IPS-15b (cell line): ENCODE results near the gene SLC25A23.
"Not testable (repeated sequence)": the region's sequence is repeated elsewhere in the genome, so short reads cannot be mapped to it uniquely, and the experiment has no call there.

Experiments
- H3K27me3 ChIP-seq: one replicate; pipeline ENCODE4 v1.6.1; 2013; ENCODE audit warnings: low read length; ENCODE audit not compliant: control insufficient read depth, insufficient read depth
- H3K36me3 ChIP-seq: one replicate; pipeline ENCODE4 v1.6.1; 2013; ENCODE audit warnings: low read length; ENCODE audit not compliant: control insufficient read depth, insufficient read depth
- H3K4me1 ChIP-seq: one replicate; pipeline ENCODE4 v1.6.1; 2013; ENCODE audit warnings: mild to moderate bottlenecking, low read length; ENCODE audit not compliant: control insufficient read depth, insufficient read depth
- H3K4me3 ChIP-seq: one replicate; pipeline ENCODE4 v1.5.1; 2013; ENCODE audit warnings: low read depth, low read length
- H3K9ac ChIP-seq: one replicate; pipeline ENCODE4 v1.6.1; 2013; ENCODE audit warnings: low read depth, mild to moderate bottlenecking, low read length
- H3K9me3 ChIP-seq: one replicate; pipeline ENCODE4 v1.6.1; 2013; ENCODE audit warnings: mild to moderate bottlenecking, low read length; ENCODE audit not compliant: control insufficient read depth, insufficient read depth

SLC25A23 gene

DNA sequence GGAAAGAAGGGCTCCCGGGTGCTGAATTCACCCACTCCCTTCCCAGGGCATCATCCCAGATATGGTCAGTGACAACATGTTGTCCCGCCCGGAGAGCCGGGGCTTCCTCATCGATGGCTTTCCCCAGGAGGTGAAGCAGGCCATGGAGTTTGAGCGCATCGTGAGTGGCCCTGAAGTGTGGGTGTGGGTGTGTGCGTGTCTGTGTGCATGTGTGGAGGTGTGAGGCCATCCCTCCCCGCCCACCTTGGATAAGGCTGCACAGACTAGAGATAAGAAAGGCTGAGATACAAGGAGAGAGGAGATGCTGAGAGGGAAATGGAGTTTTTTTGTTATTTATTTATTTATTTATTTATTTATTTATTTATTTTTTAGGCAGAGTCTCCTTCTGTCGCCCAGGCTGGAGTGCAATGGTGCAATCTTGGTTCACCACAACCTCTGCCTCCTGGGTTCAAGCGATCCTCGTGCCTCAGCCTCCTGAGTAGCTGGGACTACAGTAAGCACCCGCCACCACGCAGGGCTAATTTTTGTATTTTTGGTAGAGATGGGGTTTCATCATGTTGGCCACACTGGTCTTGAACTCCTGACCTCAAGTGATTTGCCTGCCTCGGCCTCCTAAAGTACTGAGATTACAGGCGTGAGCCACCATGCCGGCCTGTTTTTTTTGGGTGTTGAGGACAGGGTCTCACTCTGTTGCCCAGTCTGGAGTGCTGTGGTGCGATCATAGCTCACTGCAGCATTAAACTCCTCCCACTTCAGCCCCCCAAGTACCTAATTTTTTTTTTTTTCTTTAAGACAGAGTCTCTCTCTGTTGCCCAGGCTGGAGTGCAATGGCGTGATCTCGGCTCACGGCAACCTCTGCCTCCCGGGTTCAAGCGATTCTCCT is 59.3 kb downstream of the SLC25A23 start:
- H3K9me3 ChIP-seq, H3K27me3 ChIP-seq, H3K4me3 ChIP-seq, H3K9ac ChIP-seq, H3K4me1 ChIP-seq, H3K36me3 ChIP-seq: not testable (repeated sequence)

DNA sequence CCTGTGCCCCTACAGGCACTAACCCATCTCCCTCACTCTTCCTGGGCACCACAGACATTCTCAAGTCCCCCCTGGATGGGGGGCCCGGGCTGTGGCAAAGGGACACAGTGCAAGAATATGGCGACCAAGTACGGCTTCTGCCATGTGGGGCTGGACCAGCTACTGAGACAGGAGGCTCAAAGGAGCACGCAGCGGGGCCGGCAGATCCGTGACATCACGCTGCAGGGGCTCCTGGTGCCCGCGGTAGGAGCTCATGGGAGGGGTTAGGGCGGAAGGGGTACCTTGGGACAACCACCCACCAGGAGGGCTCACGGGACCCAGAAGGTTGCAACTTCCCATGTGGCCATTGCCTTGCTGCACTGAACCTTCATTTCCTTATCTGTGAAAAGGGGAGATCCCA is 63.3 kb downstream of the SLC25A23 start:
- Histone ChIP-seq H3K27me3 (no peaks in the 10 kb centered on the region), H3K4me3 (no peak overlapping the region), H3K9me3 (no peaks in the 10 kb centered on the region), H3K4me1 (no peaks in the 10 kb centered on the region), H3K9ac (no peak overlapping the region), H3K36me3 (no peaks in the 10 kb centered on the region)

DNA sequence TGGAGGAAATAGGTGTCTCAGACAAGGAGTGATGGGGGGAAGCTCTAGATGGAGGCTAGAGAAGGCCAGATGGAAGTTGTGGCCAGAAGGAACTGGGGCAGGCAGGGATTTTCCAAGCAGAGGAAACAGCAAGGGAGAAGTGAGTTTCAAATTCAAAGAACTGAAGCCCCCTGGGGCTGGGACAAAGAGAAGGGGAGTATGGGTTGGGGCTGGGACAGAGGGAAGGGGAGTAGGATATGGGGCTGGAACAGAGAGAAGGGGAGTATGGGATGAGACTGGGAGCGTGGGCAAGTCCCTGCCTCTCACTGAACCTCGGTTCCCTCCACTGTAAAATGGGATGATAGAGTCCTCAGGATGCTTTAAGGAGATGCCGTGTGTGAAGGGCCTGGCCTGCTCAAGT is 64.8 kb downstream of the SLC25A23 start:
- peaks cover 5% of the 10 kb centered on the region for H3K36me3 ChIP-seq
- H3K4me3 ChIP-seq = no peak overlapping the region
- H3K27me3 ChIP-seq = no peaks in the 10 kb centered on the region
- no peaks in the 10 kb centered on the region for H3K9me3 ChIP-seq
- H3K9ac ChIP-seq = no peak overlapping the region
- H3K4me1 ChIP-seq = no peaks in the 10 kb centered on the region

DNA sequence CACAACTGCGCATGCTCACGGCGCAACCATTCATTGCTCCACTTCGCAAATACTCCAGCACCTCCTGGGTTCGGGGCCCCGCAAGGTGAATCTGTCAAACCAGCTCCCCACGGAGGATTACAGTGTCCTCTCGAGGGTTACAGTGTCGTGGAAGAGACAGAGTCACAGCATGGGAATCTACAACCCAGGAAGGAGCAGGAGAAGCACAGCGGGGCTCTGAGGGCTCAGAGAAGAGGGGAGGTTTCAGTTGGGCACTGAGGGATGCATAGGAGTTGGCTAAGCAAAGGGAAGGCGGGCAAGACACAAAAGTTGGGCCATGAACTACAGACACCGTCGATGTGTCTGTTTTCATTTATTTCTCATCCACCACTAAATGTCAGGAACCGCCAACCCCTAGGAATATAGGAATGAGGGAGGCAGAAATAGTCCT is 65.6 kb downstream of the SLC25A23 start:
- H3K9ac ChIP-seq = peak overlapping the region; percentile 60

DNA sequence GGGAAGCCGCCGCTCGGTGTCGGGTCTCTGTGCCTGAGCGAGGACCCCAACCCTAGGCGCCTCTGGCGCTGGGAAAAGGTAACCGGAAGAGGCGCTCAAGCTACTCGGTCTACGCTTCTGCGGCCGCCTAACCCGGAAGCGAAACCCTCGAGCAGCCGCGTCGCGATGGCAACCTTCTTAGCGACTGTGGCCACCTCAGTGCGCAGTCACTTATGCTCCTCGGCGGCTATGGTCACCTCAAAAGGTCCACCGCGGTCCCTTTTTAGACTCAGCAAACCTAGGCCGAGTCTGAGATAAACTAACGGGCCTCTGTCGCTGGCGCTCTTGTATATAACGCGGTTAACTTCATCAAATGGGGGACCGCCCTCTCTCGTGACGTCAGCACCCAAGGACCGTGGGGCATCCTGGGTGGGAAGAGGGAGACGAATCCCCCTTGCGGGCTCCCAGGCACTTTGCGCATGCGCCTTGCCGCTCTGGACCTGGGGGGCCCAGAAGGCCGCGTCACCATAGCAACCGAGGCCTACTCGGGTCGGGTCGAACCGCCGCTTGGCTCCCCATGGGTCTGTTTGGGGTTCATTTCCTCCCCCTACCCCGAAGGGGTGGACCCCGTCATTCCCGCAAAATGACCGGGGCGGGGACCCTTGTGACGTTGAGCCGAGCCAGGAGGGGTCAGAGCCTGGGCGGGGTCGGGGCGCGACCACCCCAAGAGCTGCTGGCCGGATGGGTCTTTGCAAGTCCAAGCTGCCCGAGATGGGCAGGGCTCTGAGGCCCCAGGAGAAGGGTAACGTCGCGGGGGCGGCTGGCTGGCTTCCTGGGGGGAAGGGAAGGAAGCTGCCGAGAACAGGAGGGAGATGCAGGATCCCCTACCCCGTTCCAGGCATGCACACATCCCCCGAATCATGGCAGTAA is 66.3 kb downstream of the SLC25A23 start, which contains the start of gene GTF2F1:
Gene GTF2F1, minus strand, starts transcription at position 91 of the 909 bp plus-strand sequence. CDS start 169 bp downstream, outside the sequence.
- Histone ChIP-seq H3K9me3 (no peaks in the 10 kb centered on the region), H3K9ac (peak within 1 kb of the TSS; percentile 94), H3K4me1 (no peaks in the 10 kb centered on the region), H3K4me3 (peak within 1 kb of the TSS; percentile 98), H3K27me3 (no peaks in the 10 kb centered on the region), H3K36me3 (peaks cover 14% of the 10 kb centered on the region)

More for the DNA sequence above, 65.6 kb downstream of the SLC25A23 start:
- Histone ChIP-seq H3K9me3 (no peaks in the 10 kb centered on the region), H3K4me1 (no peaks in the 10 kb centered on the region), H3K4me3 (peak overlapping the region; percentile 98), H3K27me3 (no peaks in the 10 kb centered on the region), H3K36me3 (peaks cover 9% of the 10 kb centered on the region)

DNA sequence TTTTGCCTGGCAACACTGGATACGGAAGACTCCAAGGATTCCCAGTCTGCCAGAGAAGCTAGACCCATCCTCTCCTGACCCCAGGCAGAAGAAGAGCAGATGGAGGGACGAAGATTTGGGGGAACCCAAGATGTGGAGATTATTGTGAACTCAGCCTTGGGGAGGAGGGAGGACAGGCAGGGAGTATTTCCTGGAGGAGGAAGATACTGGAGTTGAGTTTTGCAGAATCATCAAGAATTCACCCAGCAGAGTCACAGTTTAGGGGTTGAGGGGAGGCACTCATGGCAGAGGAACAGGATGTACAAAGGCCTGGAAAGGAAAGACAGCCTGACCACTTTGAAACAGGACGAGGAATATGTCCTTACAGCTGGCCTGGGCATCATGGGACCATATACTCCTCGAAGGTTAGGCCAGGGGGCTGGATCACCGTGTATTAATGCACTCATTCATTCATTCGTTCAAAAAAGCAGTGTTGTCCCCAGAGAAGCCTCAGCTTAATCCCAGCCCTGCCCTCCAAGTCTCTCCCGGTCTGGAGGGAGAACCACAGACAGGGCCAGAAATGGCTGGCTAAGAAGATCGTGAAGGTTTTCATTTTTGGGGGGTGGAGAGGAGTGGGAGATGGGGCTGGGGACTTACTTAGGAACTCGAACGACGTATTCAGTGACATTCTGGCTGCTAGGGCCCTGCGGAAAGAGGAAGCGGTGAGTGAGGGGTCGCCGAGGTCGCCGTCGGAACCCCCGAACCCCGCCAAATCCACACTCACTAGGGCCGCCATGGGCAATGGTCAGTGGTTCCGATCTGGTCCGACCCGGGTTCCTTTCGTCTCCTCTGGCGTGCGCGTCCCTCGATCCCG is 67.1 kb downstream of the SLC25A23 start:
- Histone ChIP-seq H3K4me1 (no peaks in the 10 kb centered on the region), H3K9me3 (no peaks in the 10 kb centered on the region), H3K27me3 (no peaks in the 10 kb centered on the region), H3K4me3 (peak overlapping the region; percentile 98), H3K9ac (peak overlapping the region; percentile 94), H3K36me3 (peaks cover 21% of the 10 kb centered on the region)
